ENCODE measurements around the gene MAPKAPK3.

GRCh38 chr3:50570508-50571279 is 46.3 kb upstream of the MAPKAPK3 start:
- TF ChIP-seq EP300 (IDR thresholded peaks at IDR 0.05) (no peak), CTCF (IDR thresholded peaks at IDR 0.05) (no peak), POLR2A (IDR thresholded peaks at IDR 0.05) (no peak)
